ENCODE measurements around the gene SAG.

Gene SAG

GRCh38 chr2:233307565-233307964 is at the start of gene SAG:
Gene SAG, plus strand, starts transcription at chr2:233307816. Its CDS starts 1,374 bp downstream, at chr2:233309190.
- DNase-seq (ENCODE audit: low spot score): no peak

- no peak for DNase-seq (ENCODE audit: low spot score)
Observed at GRCh38 chr2:233258211-233258610, 49.4 kb upstream of the SAG start.

- DNase-seq (ENCODE audit: low spot score): no peak
Observed at GRCh38 chr2:233259730-233260129, 47.9 kb upstream of the SAG start.

- DNase-seq (ENCODE audit: low spot score): no peak
Observed at GRCh38 chr2:233260661-233261060, 47.0 kb upstream of the SAG start.

GRCh38 chr2:233261819-233262555 is 45.6 kb upstream of the SAG start:
- DNase-seq (ENCODE audit: low spot score): no peak

GRCh38 chr2:233262562-233262961 is 45.1 kb upstream of the SAG start:
- no peak for DNase-seq (ENCODE audit: low spot score)

- DNase-seq (ENCODE audit: low spot score): no peak
Observed at GRCh38 chr2:233263045-233263570, 44.5 kb upstream of the SAG start.

GRCh38 chr2:233264667-233265066 is 42.9 kb upstream of the SAG start:
- DNase-seq (ENCODE audit: low spot score): no peak

GRCh38 chr2:233265899-233266431 is 41.7 kb upstream of the SAG start:
- peak; percentile 85 for DNase-seq (ENCODE audit: low spot score)

- DNase-seq (ENCODE audit: low spot score): no peak
Observed at GRCh38 chr2:233266481-233266880, 41.1 kb upstream of the SAG start.

GRCh38 chr2:233267516-233268245 is 39.9 kb upstream of the SAG start:
- no peak for DNase-seq (ENCODE audit: low spot score)

GRCh38 chr2:233270366-233270765 is 37.2 kb upstream of the SAG start:
- no peak for DNase-seq (ENCODE audit: low spot score)

- DNase-seq (ENCODE audit: low spot score): no peak
Observed at GRCh38 chr2:233270951-233271350, 36.7 kb upstream of the SAG start.

GRCh38 chr2:233271693-233272092 is 35.9 kb upstream of the SAG start:
- no peak for DNase-seq (ENCODE audit: low spot score)

- no peak for DNase-seq (ENCODE audit: low spot score)
Observed at GRCh38 chr2:233273120-233273519, 34.5 kb upstream of the SAG start.

- no peak for DNase-seq (ENCODE audit: low spot score)
Observed at GRCh38 chr2:233275223-233275622, 32.4 kb upstream of the SAG start.

GRCh38 chr2:233278921-233279320 is 28.7 kb upstream of the SAG start:
- DNase-seq (ENCODE audit: low spot score): no peak

- no peak for DNase-seq (ENCODE audit: low spot score)
Observed at GRCh38 chr2:233280114-233280693, 27.4 kb upstream of the SAG start.

GRCh38 chr2:233281553-233281952 is 26.1 kb upstream of the SAG start:
- no peak for DNase-seq (ENCODE audit: low spot score)

GRCh38 chr2:233281992-233282603 is 25.5 kb upstream of the SAG start:
- DNase-seq (ENCODE audit: low spot score): no peak

- DNase-seq (ENCODE audit: low spot score): peak; percentile 58
Observed at GRCh38 chr2:233285921-233286320, 21.7 kb upstream of the SAG start.

GRCh38 chr2:233287871-233288270 is 19.7 kb upstream of the SAG start:
- DNase-seq (ENCODE audit: low spot score): no peak
